HuH-7.5 (cell line): Measurements from ENCODE around the gene CCDC12.

ENCODE experiments used
- DNase-seq: peaks from one replicate; pipeline ENCODE4 v3.0.0; 2011; ENCODE audit warnings: low spot score

CCDC12 gene

GRCh38 chr3:46904303-46905212 lies 72.0 kb downstream of the CCDC12 start:
- DNase-seq: no peak

GRCh38 chr3:46903341-46904302 lies 72.9 kb downstream of the CCDC12 start:
- DNase-seq: no peak

- DNase-seq: no peak
Measured at GRCh38 chr3:46902188-46902631, 74.3 kb downstream of the CCDC12 start.

- DNase-seq: no peak
Measured at GRCh38 chr3:46901591-46902187, 74.9 kb downstream of the CCDC12 start.

- no peak for DNase-seq
Measured at GRCh38 chr3:46901061-46901460, 75.5 kb downstream of the CCDC12 start.

- no peak for DNase-seq
Measured at GRCh38 chr3:46900356-46900755, 76.2 kb downstream of the CCDC12 start.

- DNase-seq: no peak
Measured at GRCh38 chr3:46900007-46900292, 76.6 kb downstream of the CCDC12 start.

- no peak for DNase-seq
Measured at GRCh38 chr3:46899151-46900006, 77.2 kb downstream of the CCDC12 start.

GRCh38 chr3:46898321-46899150 lies 78.0 kb downstream of the CCDC12 start:
- DNase-seq: no peak

GRCh38 chr3:46897829-46898320 lies 78.7 kb downstream of the CCDC12 start:
- DNase-seq: no peak

- DNase-seq: no peak
Measured at GRCh38 chr3:46897031-46897430, 79.5 kb downstream of the CCDC12 start.

GRCh38 chr3:46896386-46896785 lies 80.2 kb downstream of the CCDC12 start:
- DNase-seq: no peak

- no peak for DNase-seq
Measured at GRCh38 chr3:46895761-46896160, 80.8 kb downstream of the CCDC12 start.

- DNase-seq: peak; percentile 94
Measured at GRCh38 chr3:46895204-46895660, 81.3 kb downstream of the CCDC12 start.

- DNase-seq: no peak
Measured at GRCh38 chr3:46894256-46894655, 82.3 kb downstream of the CCDC12 start.

- no peak for DNase-seq
Measured at GRCh38 chr3:46893763-46894162, 82.8 kb downstream of the CCDC12 start.

GRCh38 chr3:46893146-46893748 lies 83.3 kb downstream of the CCDC12 start:
- DNase-seq: no peak

- DNase-seq: no peak
Measured at GRCh38 chr3:46892285-46893145, 84.0 kb downstream of the CCDC12 start.

GRCh38 chr3:46891132-46891531 lies 85.4 kb downstream of the CCDC12 start:
- DNase-seq: no peak
